NCI-H524 (cell line): ENCODE results near the gene DLX4.

ENCODE experiments used
- DNase-seq, 2 experiments: peaks; one replicate each; lab custom pipeline; 2025; lab: John Stamatoyannopoulos, UW

DLX4 gene

GRCh38 chr17:49969134-49969759 lies at the start of gene DLX4:
Gene DLX4, plus strand, starts transcription at chr17:49969190. Its CDS starts 279 bp downstream, at chr17:49969469.
- peak in 1 of 2 experiments; percentile 65 for DNase-seq

- no peak for DNase-seq
These were observed 48.8 kb upstream of the DLX4 start for GRCh38 chr17:49920030-49920769.

GRCh38 chr17:49922095-49922494 lies 46.9 kb upstream of the DLX4 start:
- DNase-seq, result no peak

- DNase-seq, result no peak
These were observed 44.9 kb upstream of the DLX4 start for GRCh38 chr17:49924116-49924515.

- DNase-seq, result no peak
These were observed 44.4 kb upstream of the DLX4 start for GRCh38 chr17:49924589-49924988.

- no peak for DNase-seq
These were observed 43.1 kb upstream of the DLX4 start for GRCh38 chr17:49925921-49926320.

- DNase-seq, result no peak
These were observed 42.1 kb upstream of the DLX4 start for GRCh38 chr17:49926886-49927285.

GRCh38 chr17:49928126-49928800 lies 40.7 kb upstream of the DLX4 start:
- no peak for DNase-seq

- DNase-seq, result peak; percentile 23 to 72
These were observed 40.0 kb upstream of the DLX4 start for GRCh38 chr17:49928837-49929475.

- DNase-seq, result no peak
These were observed 38.1 kb upstream of the DLX4 start for GRCh38 chr17:49930880-49931279.

- peak; percentile 80 to 87 for DNase-seq
These were observed 37.4 kb upstream of the DLX4 start for GRCh38 chr17:49931416-49932137.

- DNase-seq, result peak; percentile 68 to 71
These were observed 36.8 kb upstream of the DLX4 start for GRCh38 chr17:49932138-49932723.

GRCh38 chr17:49932901-49933300 lies 36.1 kb upstream of the DLX4 start:
- no peak for DNase-seq

GRCh38 chr17:49935526-49936210 lies 33.3 kb upstream of the DLX4 start:
- DNase-seq, result peak; percentile 95 to 96

GRCh38 chr17:49936386-49936785 lies 32.6 kb upstream of the DLX4 start:
- no peak for DNase-seq

GRCh38 chr17:49939318-49939717 lies 29.7 kb upstream of the DLX4 start:
- no peak for DNase-seq

- DNase-seq, result no peak
These were observed 27.6 kb upstream of the DLX4 start for GRCh38 chr17:49941427-49941826.

GRCh38 chr17:49942947-49943346 lies 26.0 kb upstream of the DLX4 start:
- DNase-seq, result no peak

- DNase-seq, result no peak
These were observed 24.6 kb upstream of the DLX4 start for GRCh38 chr17:49944273-49944870.

- no peak for DNase-seq
These were observed 22.8 kb upstream of the DLX4 start for GRCh38 chr17:49946208-49946607.
